Calu3 (cell line): ENCODE results near the gene UCN2. TPM values are rescaled to one million over a fixed set of nuclear protein-coding genes. Genes with fewer than 3 reads are reported as not detected.
A peak's percentile ranks its signal among the peaks of the same experiment; 100 is the strongest.
"Not testable (repeated sequence)": the region's sequence is repeated elsewhere in the genome, so short reads cannot be mapped to it uniquely, and the experiment has no call there.

Source experiments
- BruUV-seq: library from RNA; stranded (reverse); fragments of 400-500 nt; replicated peaks from 2 replicates; lab custom pipeline; 2021; lab: Mats Ljungman, UMichigan
- CTCF ChIA-PET: fragments of 300-600 bp; sonication (Branson Sonifier 250); formaldehyde crosslinking; loops from one replicate; lab custom pipeline; 2022; ENCODE audit warnings: antibody characterized with exemption; lab: Charles Lee
- DNase-seq: peaks from one replicate; pipeline ENCODE4 v3.0.0; 2022
- H3K27ac Mint-ChIP-seq: one replicate; pipeline ENCODE4 v1.8.0; 2022; ENCODE audit warnings: mixed read lengths; ENCODE audit not compliant: unreplicated experiment
- H3K27me3 Mint-ChIP-seq: one replicate; pipeline ENCODE4 v1.8.0; 2022; ENCODE audit warnings: mixed read lengths; ENCODE audit not compliant: unreplicated experiment
- H3K36me3 Mint-ChIP-seq: one replicate; pipeline ENCODE4 v1.8.0; 2022; ENCODE audit warnings: mild to moderate bottlenecking, moderate library complexity, mixed read lengths; ENCODE audit not compliant: insufficient read depth, unreplicated experiment
- H3K4me1 Mint-ChIP-seq: one replicate; pipeline ENCODE4 v1.8.0; 2022; ENCODE audit warnings: mild to moderate bottlenecking, low read depth, mixed read lengths; ENCODE audit not compliant: unreplicated experiment
- H3K4me3 Mint-ChIP-seq: one replicate; pipeline ENCODE4 v1.8.0; 2022; ENCODE audit warnings: mild to moderate bottlenecking, low read depth, moderate library complexity, mixed read lengths; ENCODE audit not compliant: unreplicated experiment
- H3K9me3 Mint-ChIP-seq: one replicate; pipeline ENCODE4 v1.8.0; 2022; ENCODE audit warnings: low read depth, mixed read lengths; ENCODE audit not compliant: unreplicated experiment
- CTCF ChIP-seq: fragments of 200-600 bp; IDR thresholded peaks from one replicate; pipeline ENCODE4 v1.8.0; 2022; ENCODE audit warnings: antibody characterized with exemption; ENCODE audit not compliant: unreplicated experiment
- intact Hi-C: fragments of 100-400 bp; cut with micrococcal nuclease; formaldehyde crosslinking; loops from one replicate; pipeline ENCODE4 v1.10.0; 2022; ENCODE audit not compliant: unreplicated experiment
- total RNA-seq: library from RNA; stranded (reverse); gene quantifications from 2 replicates; pipeline ENCODE4 v1.2.3, GENCODE V29; 2022

The UCN2 gene
- total RNA-seq, 1 experiment from 2014 or later: 0.94 TPM

- BruUV-seq: no TSS peak
- H3K4me3 Mint-ChIP-seq: no peak overlapping the region
- H3K27me3 Mint-ChIP-seq: no peaks in the 10 kb centered on the region
- CTCF ChIA-PET: interaction anchor here (0.5 to 0.7 kb wide), 4 partner anchors 49 to 1408 kb away, joined by 3 to 7 read pairs (median 4); no protein-coding TSS in a partner anchor
- H3K36me3 Mint-ChIP-seq: peaks cover 17% of the 10 kb centered on the region
- no peak for TF ChIP-seq CTCF
- H3K9me3 Mint-ChIP-seq: no peaks in the 10 kb centered on the region
- no peak overlapping the region for H3K27ac Mint-ChIP-seq
- DNase-seq: no peak
- intact Hi-C loops: no loop called here
- peaks cover 7% of the 10 kb centered on the region for H3K4me1 Mint-ChIP-seq
Observed at GRCh38 chr3:48553361-48553760, 10.2 kb downstream of the UCN2 start.

- no TSS peak for BruUV-seq
- H3K27ac Mint-ChIP-seq: no peak overlapping the region
- H3K27me3 Mint-ChIP-seq: no peaks in the 10 kb centered on the region
- intact Hi-C loops: no loop called here
- no peaks in the 10 kb centered on the region for H3K9me3 Mint-ChIP-seq
- H3K36me3 Mint-ChIP-seq: peaks cover 10% of the 10 kb centered on the region
- H3K4me3 Mint-ChIP-seq: no peak overlapping the region
- TF ChIP-seq CTCF: no peak
- no peaks in the 10 kb centered on the region for H3K4me1 Mint-ChIP-seq
- DNase-seq: no peak
- CTCF ChIA-PET: interaction anchor here (0.6 to 1.3 kb wide), 3 partner anchors 10 to 346 kb away, joined by 5 to 7 read pairs (median 6); partner anchors contain the start of gene SLC25A20
Observed at GRCh38 chr3:48552111-48552951, 11.2 kb downstream of the UCN2 start.

GRCh38 chr3:48551651-48552050 lies 11.9 kb downstream of the UCN2 start:
- H3K27ac Mint-ChIP-seq, H3K9me3 Mint-ChIP-seq, intact Hi-C loops, H3K4me3 Mint-ChIP-seq, H3K4me1 Mint-ChIP-seq, DNase-seq, H3K27me3 Mint-ChIP-seq, H3K36me3 Mint-ChIP-seq, BruUV-seq: not testable (repeated sequence)
- CTCF ChIA-PET: interaction anchor here (0.6 to 1.3 kb wide), 2 partner anchors 9 to 347 kb away, joined by 5 to 6 read pairs; partner anchors contain the start of gene SLC25A20

- TF ChIP-seq CTCF: peak; percentile 89
- no peaks in the 10 kb centered on the region for H3K27me3 Mint-ChIP-seq
- H3K27ac Mint-ChIP-seq: no peak overlapping the region
- no peak overlapping the region for H3K4me3 Mint-ChIP-seq
- no peaks in the 10 kb centered on the region for H3K9me3 Mint-ChIP-seq
- H3K36me3 Mint-ChIP-seq: no peaks in the 10 kb centered on the region
- peak; percentile 88 for DNase-seq
- CTCF ChIA-PET: interaction anchor here (0.5 to 1.4 kb wide), 7 partner anchors 65 to 275 kb away, joined by 3 to 7 read pairs (median 3); a partner anchor contains a TSS
- no TSS peak for BruUV-seq
- H3K4me1 Mint-ChIP-seq: no peaks in the 10 kb centered on the region
- intact Hi-C loops: loop anchor here (1.0 to 2.0 kb wide), 2 partner anchors 84 to 276 kb away; no protein-coding TSS in a partner anchor
Observed at GRCh38 chr3:48548729-48549705, 14.6 kb downstream of the UCN2 start.
